Neural cell (in vitro differentiated cells): ENCODE data around the gene DRAM1. TPM values are rescaled to one million over a fixed set of nuclear protein-coding genes. Genes with fewer than 3 reads are reported as not detected.

ENCODE experiments used
- H2AFZ ChIP-seq: fragments of 200-600, 300-800 bp; sonication (generic), shearing (Covaris generic); 2 replicates; pipeline ENCODE4 v1.6.0; 2014; ENCODE audit warnings: low read depth, mild to moderate bottlenecking, antibody characterized with exemption, low read length, moderate library complexity
- H3F3A ChIP-seq: fragments of 200-600 bp; shearing (Covaris generic); 2 replicates; pipeline ENCODE4 v1.6.1; 2016; ENCODE audit warnings: mild to moderate bottlenecking, moderate library complexity, mixed read lengths, antibody characterized with exemption, low read length; ENCODE audit not compliant: insufficient read depth, poor library complexity, severe bottlenecking
- H3K27ac ChIP-seq: fragments of 200-600, 300-800 bp; sonication (generic), shearing (Covaris generic); 2 replicates; pipeline ENCODE4 v1.5.1; 2014; ENCODE audit warnings: mild to moderate bottlenecking, low read length, moderate library complexity
- H3K27me3 ChIP-seq: fragments of 300-800, 200-600 bp; sonication (generic), shearing (Covaris generic); 2 replicates; pipeline ENCODE4 v1.6.0; 2014; ENCODE audit warnings: mild to moderate bottlenecking, low read depth, low read length, moderate library complexity; ENCODE audit not compliant: insufficient read depth
- H3K36me3 ChIP-seq: fragments of 300-800, 200-600 bp; sonication (generic), shearing (Covaris generic); 2 replicates; pipeline ENCODE4 v1.5.1; 2014; ENCODE audit warnings: mild to moderate bottlenecking, antibody characterized with exemption, low read length, moderate library complexity; ENCODE audit not compliant: insufficient read depth
- H3K4me2 ChIP-seq: fragments of 300-800, 200-600 bp; sonication (generic), shearing (Covaris generic); 2 replicates; pipeline ENCODE4 v1.6.0; 2014; ENCODE audit warnings: mild to moderate bottlenecking, low read length
- H3K4me3 ChIP-seq: fragments of 300-800, 200-600 bp; sonication (generic), shearing (Covaris generic); 2 replicates; pipeline ENCODE4 v1.5.1; 2014; ENCODE audit warnings: mild to moderate bottlenecking, low read length, moderate library complexity
- H3K79me2 ChIP-seq: fragments of 200-600 bp; shearing (Covaris generic); replicated peaks from 2 replicates; pipeline ENCODE4 v1.6.0; 2014; ENCODE audit warnings: mild to moderate bottlenecking, low read length, moderate library complexity; ENCODE audit not compliant: insufficient read depth
- H3K9ac ChIP-seq: fragments of 300-800, 200-600 bp; sonication (generic), shearing (Covaris generic); 2 replicates; pipeline ENCODE4 v1.6.1; 2016; ENCODE audit warnings: mild to moderate bottlenecking, low read length, mixed read lengths
- H3K9me2 ChIP-seq: fragments of 200-600 bp; shearing (Covaris generic); 2 replicates; pipeline ENCODE4 v1.6.1; 2016; ENCODE audit warnings: mild to moderate bottlenecking, low read length, mixed read lengths; ENCODE audit not compliant: insufficient read depth
- H3K9me3 ChIP-seq: fragments of 200-600, 300-800 bp; sonication (generic), shearing (Covaris generic); 2 replicates; pipeline ENCODE4 v1.6.1; 2016; ENCODE audit warnings: mild to moderate bottlenecking, mixed run types, low read length, moderate library complexity, mixed read lengths
- H4K20me1 ChIP-seq: fragments of 200-600 bp; shearing (Covaris generic); 2 replicates; pipeline ENCODE4 v1.6.1; 2016; ENCODE audit warnings: mild to moderate bottlenecking, mixed run types; ENCODE audit not compliant: insufficient read depth
- EP300 ChIP-seq: fragments of 450-650 bp; conservative IDR thresholded peaks from 2 replicates; pipeline ENCODE4 v1.6.1; 2014; ENCODE audit warnings: antibody characterized with exemption, mild to moderate bottlenecking, moderate library complexity; ENCODE audit not compliant: poor library complexity, severe bottlenecking
- EZH2 ChIP-seq: fragments of 200-600, 300-800 bp; shearing (Covaris generic), sonication (generic); IDR thresholded peaks from 2 replicates; pipeline ENCODE4 v1.6.1; 2014; ENCODE audit warnings: antibody characterized with exemption, low read length, borderline replicate concordance, mild to moderate bottlenecking; ENCODE audit not compliant: insufficient read depth, poor library complexity, severe bottlenecking
- MXI1 ChIP-seq: fragments of 450-650 bp; conservative IDR thresholded peaks from 2 replicates; pipeline ENCODE4 v1.6.1; 2014; ENCODE audit warnings: antibody characterized with exemption, mild to moderate bottlenecking; ENCODE audit not compliant: poor library complexity, severe bottlenecking
- POLR2AphosphoS5 ChIP-seq: IDR thresholded peaks from 2 replicates; pipeline ENCODE4 v1.6.1; 2012
- RAD21 ChIP-seq: fragments of 450-650 bp; conservative IDR thresholded peaks from 2 replicates; pipeline ENCODE4 v1.6.1; 2014; ENCODE audit warnings: antibody characterized with exemption, mild to moderate bottlenecking, moderate library complexity
- SMC3 ChIP-seq: fragments of 450-650 bp; conservative IDR thresholded peaks from 2 replicates; pipeline ENCODE4 v1.6.1; 2014; ENCODE audit warnings: antibody characterized with exemption, mild to moderate bottlenecking, moderate library complexity; ENCODE audit not compliant: poor library complexity
- TAF1 ChIP-seq: IDR thresholded peaks from 2 replicates; pipeline ENCODE4 v1.6.1; 2012; ENCODE audit warnings: low read depth
- polyA plus RNA-seq: library from polyadenylated mRNA; depleted of rRNA; stranded (reverse); fragments of >200 nt; gene quantifications from 2 replicates; pipeline ENCODE4 v1.2.3, GENCODE V29; 2014
- TF ChIP-seq, protein P1 (sequence below): fragments of 450-650 bp; IDR thresholded peaks from 2 replicates; pipeline ENCODE4 v1.5.1; 2014; ENCODE audit warnings: antibody characterized with exemption, mild to moderate bottlenecking, moderate library complexity; ENCODE audit not compliant: poor library complexity, severe bottlenecking
- TF ChIP-seq, protein P2 (sequence below): IDR thresholded peaks from 2 replicates; pipeline ENCODE4 v1.6.1; 2012; ENCODE audit warnings: borderline replicate concordance

Gene DRAM1
- polyA plus RNA-seq, 1 donor from 2014 or later = 0.17 TPM

DNA sequence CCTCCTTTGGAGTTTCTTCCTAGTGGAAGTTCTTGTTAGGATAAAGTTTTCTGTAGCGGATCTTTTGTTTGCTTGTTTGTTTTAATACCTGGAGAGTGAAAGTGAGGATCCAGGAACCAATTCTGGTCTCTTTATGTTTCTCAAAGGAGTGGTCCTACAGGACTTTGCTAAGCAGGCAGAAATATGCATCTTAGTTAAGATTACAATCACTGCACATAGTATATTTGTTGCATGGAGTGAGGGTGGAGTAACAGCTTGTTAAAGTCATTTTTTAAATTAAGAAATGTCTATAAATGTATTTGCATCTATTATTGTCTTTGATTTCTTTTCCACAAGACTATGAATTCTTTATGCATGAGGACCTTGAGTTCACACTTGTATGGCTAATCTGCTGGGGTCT lies 76.7 kb downstream of the DRAM1 start:
- Histone ChIP-seq H3K4me3 (no peak overlapping the region), H3K27ac (no peak overlapping the region), H3K27me3 (no peaks in the 10 kb centered on the region)

DNA sequence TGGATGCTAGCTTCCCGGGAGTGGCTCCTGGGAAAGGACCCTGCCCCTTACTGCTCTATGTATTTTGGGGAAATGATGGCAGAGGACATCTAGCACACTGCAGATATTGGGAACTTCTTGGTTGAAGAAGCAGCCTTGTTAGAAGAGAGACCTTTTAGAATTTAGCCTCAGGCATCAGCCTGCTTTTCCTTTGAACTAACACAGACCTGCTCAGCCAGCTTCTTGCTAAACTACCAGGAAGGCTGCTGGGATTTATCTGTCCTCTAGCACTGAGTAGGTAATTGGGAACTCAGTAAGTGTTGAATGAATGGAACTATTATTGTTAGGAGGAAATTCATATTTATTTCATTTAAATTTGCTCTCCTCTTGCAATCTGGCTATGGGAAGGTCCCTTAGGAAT lies 77.3 kb downstream of the DRAM1 start:
- no peaks in the 10 kb centered on the region for H3K27me3 ChIP-seq
- no peaks in the 10 kb centered on the region for H4K20me1 ChIP-seq
- TF ChIP-seq TAF1 (no peak), SMC3 (no peak), EZH2 (no peak), EP300 (no peak), MXI1 (no peak), RAD21 (no peak), POLR2AphosphoS5 (no peak)
- TF ChIP-seq, protein P1, sequence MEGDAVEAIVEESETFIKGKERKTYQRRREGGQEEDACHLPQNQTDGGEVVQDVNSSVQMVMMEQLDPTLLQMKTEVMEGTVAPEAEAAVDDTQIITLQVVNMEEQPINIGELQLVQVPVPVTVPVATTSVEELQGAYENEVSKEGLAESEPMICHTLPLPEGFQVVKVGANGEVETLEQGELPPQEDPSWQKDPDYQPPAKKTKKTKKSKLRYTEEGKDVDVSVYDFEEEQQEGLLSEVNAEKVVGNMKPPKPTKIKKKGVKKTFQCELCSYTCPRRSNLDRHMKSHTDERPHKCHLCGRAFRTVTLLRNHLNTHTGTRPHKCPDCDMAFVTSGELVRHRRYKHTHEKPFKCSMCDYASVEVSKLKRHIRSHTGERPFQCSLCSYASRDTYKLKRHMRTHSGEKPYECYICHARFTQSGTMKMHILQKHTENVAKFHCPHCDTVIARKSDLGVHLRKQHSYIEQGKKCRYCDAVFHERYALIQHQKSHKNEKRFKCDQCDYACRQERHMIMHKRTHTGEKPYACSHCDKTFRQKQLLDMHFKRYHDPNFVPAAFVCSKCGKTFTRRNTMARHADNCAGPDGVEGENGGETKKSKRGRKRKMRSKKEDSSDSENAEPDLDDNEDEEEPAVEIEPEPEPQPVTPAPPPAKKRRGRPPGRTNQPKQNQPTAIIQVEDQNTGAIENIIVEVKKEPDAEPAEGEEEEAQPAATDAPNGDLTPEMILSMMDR = no peak
- TF ChIP-seq, protein P2, sequence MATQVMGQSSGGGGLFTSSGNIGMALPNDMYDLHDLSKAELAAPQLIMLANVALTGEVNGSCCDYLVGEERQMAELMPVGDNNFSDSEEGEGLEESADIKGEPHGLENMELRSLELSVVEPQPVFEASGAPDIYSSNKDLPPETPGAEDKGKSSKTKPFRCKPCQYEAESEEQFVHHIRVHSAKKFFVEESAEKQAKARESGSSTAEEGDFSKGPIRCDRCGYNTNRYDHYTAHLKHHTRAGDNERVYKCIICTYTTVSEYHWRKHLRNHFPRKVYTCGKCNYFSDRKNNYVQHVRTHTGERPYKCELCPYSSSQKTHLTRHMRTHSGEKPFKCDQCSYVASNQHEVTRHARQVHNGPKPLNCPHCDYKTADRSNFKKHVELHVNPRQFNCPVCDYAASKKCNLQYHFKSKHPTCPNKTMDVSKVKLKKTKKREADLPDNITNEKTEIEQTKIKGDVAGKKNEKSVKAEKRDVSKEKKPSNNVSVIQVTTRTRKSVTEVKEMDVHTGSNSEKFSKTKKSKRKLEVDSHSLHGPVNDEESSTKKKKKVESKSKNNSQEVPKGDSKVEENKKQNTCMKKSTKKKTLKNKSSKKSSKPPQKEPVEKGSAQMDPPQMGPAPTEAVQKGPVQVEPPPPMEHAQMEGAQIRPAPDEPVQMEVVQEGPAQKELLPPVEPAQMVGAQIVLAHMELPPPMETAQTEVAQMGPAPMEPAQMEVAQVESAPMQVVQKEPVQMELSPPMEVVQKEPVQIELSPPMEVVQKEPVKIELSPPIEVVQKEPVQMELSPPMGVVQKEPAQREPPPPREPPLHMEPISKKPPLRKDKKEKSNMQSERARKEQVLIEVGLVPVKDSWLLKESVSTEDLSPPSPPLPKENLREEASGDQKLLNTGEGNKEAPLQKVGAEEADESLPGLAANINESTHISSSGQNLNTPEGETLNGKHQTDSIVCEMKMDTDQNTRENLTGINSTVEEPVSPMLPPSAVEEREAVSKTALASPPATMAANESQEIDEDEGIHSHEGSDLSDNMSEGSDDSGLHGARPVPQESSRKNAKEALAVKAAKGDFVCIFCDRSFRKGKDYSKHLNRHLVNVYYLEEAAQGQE = no peak
- no peaks in the 10 kb centered on the region for H3K9me3 ChIP-seq
- no peaks in the 10 kb centered on the region for H3K36me3 ChIP-seq
- no peak overlapping the region for H3K9ac ChIP-seq
- no peaks in the 10 kb centered on the region for H3F3A ChIP-seq
- no peak overlapping the region for H3K4me3 ChIP-seq
- H2AFZ ChIP-seq = no peak overlapping the region
- H3K4me2 ChIP-seq = no peak overlapping the region
- no peak overlapping the region for H3K27ac ChIP-seq
- H3K9me2 ChIP-seq = no peaks in the 10 kb centered on the region
- H3K79me2 ChIP-seq = no peaks in the 10 kb centered on the region

More for the DNA sequence above, 76.7 kb downstream of the DRAM1 start:
- Histone ChIP-seq H2AFZ (no peak overlapping the region), H3K9me3 (no peaks in the 10 kb centered on the region), H4K20me1 (no peaks in the 10 kb centered on the region), H3K79me2 (no peaks in the 10 kb centered on the region), H3K36me3 (no peaks in the 10 kb centered on the region), H3K4me2 (no peak overlapping the region), H3K9ac (no peak overlapping the region), H3F3A (no peaks in the 10 kb centered on the region), H3K9me2 (no peaks in the 10 kb centered on the region)
- TF ChIP-seq, protein P1 = no peak
- TF ChIP-seq POLR2AphosphoS5 (no peak), MXI1 (no peak), RAD21 (no peak), EZH2 (no peak), EP300 (no peak), TAF1 (no peak), SMC3 (no peak)
- TF ChIP-seq, protein P2 = no peak
